HG03575 (cell line): Measurements from ENCODE around the gene MRPL2.

Experiments used
- ATAC-seq: cut with Tn5 transposase; IDR thresholded peaks from one replicate; pipeline ENCODE4 v1.9.1; 2021; ENCODE audit not compliant: unreplicated experiment, insufficient number of reproducible peaks, low FRiP score; ENCODE audit errors: extremely low read depth

MRPL2 gene

GRCh38 chr6:43059168-43060033 lies at the start of gene MRPL2, which contains the start of gene KLC4:
MRPL2 (minus strand) TSS chr6:43059434; CDS start chr6:43059381, 53 bp downstream.
KLC4 (plus strand) TSS chr6:43059631; CDS start chr6:43061336, 1,705 bp downstream.
- ATAC-seq = peak; percentile 80

- ATAC-seq = no peak
Observed at GRCh38 chr6:43107344-43108062, 48.3 kb upstream of the MRPL2 start.

GRCh38 chr6:43105538-43106222 lies 46.4 kb upstream of the MRPL2 start:
- ATAC-seq = no peak

GRCh38 chr6:43103253-43103876 lies 44.1 kb upstream of the MRPL2 start:
- no peak for ATAC-seq

GRCh38 chr6:43101497-43101896 lies 42.3 kb upstream of the MRPL2 start:
- ATAC-seq = no peak

- no peak for ATAC-seq
Observed at GRCh38 chr6:43097502-43097901, 38.3 kb upstream of the MRPL2 start.

DNA sequence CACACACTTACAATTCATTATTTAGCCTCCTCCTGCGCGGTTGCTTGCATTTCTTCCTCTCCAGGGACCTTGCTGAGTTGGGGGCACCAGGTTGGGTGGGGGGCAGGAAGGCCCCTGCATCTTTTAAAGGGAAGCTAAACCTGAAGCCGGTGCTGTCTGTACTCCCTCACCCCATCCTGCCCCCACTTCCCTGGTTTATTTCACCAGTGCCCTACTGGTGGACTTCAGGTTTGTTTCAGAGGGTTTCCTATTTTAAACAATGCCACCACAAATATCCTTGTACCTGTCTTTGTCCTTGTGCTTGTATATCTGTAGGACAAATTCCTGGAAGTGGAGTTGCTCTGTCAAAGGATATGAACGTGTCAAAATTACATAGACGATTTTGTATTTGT lies 37.9 kb upstream of the MRPL2 start:
- no peak for ATAC-seq

- no peak for ATAC-seq
Observed at GRCh38 chr6:43096451-43097097, 37.3 kb upstream of the MRPL2 start.

- no peak for ATAC-seq
Observed at GRCh38 chr6:43095939-43096338, 36.7 kb upstream of the MRPL2 start.

GRCh38 chr6:43093436-43094289 lies 34.4 kb upstream of the MRPL2 start:
- ATAC-seq = no peak

GRCh38 chr6:43092635-43093034 lies 33.4 kb upstream of the MRPL2 start:
- no peak for ATAC-seq

DNA sequence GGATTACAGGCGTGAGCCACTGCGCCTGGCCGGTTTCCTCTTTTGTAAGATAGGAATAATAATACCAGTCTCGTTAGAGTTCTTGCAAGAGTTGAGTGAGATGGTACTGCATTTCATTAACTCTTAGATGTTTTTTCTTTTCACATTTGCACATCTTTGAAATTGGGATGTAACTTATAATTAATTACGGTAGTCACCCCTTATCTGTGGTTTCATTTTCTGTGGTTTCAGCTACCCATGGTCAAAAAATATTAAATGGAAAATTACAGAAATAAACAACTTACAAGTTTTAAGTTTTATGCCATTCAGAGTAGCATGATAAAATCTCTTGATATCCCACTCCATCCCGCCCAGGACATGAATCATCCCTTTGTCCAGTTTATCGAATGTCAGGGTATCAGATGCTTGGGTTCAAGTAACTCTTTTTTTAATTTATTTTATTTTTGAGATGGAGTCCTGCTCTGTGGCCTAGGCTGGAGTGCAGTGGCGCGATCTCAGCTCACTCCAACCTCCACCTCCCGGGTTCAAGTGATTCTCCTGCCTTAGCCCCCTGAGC lies 32.3 kb upstream of the MRPL2 start:
- ATAC-seq = no peak

DNA sequence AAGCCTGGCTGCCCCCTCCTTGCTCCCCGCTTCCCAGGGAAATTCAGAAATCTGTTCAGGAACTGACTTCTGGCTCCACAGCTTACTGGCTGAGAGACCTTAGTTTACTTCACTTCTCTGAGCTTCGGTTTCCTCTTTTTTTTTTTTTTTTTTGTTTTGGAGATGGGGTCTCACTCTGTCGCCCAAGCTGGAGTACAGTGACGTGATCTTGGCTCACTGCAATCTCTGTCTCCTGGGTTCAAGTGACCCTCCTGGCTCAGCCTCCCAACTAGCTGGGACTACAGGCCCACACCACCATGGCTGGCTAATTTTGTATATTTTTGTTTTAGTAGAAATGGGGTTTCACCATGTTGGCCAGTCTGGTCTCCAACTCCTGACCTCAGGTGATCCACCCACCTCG lies 31.8 kb upstream of the MRPL2 start:
- no peak for ATAC-seq

GRCh38 chr6:43090559-43090956 lies 31.3 kb upstream of the MRPL2 start:
- ATAC-seq = no peak

DNA sequence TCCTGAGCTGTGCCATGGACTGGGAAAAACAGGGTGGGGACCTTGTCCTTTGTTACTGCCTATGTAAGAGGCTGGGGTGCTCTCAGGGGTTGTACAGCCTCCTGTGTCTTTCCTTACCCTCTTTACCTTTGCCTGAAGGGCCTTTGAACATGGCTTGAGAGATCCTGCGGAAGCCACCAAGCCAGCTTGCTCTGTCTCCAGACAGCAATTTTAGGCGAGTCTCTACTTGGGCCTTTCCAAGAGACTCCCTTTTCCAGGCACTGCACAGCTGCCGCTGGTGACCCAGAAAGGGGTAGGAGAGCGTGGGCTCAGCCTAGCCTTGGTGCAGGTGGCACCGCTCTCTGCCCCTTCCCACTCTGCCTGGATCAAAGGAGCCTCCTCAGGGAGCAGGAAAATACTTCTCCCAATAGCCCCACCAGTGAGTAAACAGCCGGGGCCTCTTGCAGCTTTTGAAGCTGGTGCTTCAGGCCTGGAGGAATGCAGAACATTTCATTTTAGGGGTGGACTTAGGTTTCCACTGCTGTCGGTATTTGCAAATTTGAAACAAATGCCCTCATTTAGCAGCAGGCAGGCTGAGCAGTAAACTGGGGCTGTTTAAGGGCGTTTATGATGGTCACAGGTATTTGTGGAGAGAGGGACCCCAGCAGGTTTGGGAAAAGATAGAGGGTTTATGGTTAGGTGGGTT lies 30.8 kb upstream of the MRPL2 start:
- ATAC-seq = no peak

DNA sequence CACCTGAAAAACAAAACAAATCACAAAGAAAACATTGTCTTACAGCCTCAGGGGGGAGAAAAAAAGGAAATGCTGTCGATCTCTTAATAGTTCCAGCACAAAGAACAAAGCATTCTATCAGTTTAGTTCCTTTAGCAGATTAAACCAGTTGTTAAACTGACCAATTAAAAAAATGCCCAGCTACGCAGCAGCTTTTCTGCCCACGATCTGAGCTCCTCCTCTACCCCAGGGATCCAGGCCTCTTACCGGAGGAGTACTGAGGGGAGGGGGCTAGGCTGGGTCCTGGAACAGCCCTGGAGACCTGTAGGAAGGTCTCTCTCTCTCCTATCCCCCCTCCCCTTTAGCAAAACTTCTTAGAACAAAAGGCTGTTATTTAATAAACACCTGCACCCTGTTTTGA lies 30.2 kb upstream of the MRPL2 start:
- no peak for ATAC-seq

GRCh38 chr6:43088654-43089056 lies 29.4 kb upstream of the MRPL2 start:
- no peak for ATAC-seq
